Body of pancreas (tissue), 4 donors: ENCODE measurements around the gene COL1A2. TPM values are rescaled to one million over a fixed set of nuclear protein-coding genes. Genes with fewer than 3 reads are reported as not detected.

Experiments
- ATAC-seq: fragments of 150-250 bp; one replicate; pipeline ENCODE4 v1.9.1; 2016
- DNase-seq, 4 donors: peaks; one replicate each; pipeline ENCODE4 v3.0.0-alpha.2; 2019
- H3K27ac ChIP-seq, 4 donors: fragments of 200-600 bp; sonication (generic); 1 replicate in 3 of 4; 2 replicates in 1 of 4; pipeline versions ENCODE4 v1.5.1 to v1.6.1; 2016 to 2019; ENCODE audit warnings: mild to moderate bottlenecking in 1 of 4, mixed read lengths in 1 of 4, moderate library complexity in 1 of 4
- H3K27me3 ChIP-seq, 2 donors: fragments of 200-600 bp; sonication (generic); one replicate each; pipeline ENCODE4 v1.6.0; 2016; ENCODE audit warnings: mild to moderate bottlenecking in 1 of 2
- H3K36me3 ChIP-seq, 2 donors: fragments of 200-600 bp; sonication (generic); replicated peaks in 1 of 2; 2 replicates each; pipeline ENCODE4 v1.5.1; 2016; ENCODE audit warnings: low read depth in 2 of 2; ENCODE audit not compliant: insufficient read depth in 1 of 2
- H3K4me1 ChIP-seq: fragments of 200-600 bp; sonication (generic); one replicate; pipeline ENCODE4 v1.6.0; 2016
- H3K4me3 ChIP-seq, 2 donors: fragments of 200-600 bp; sonication (generic); 1 replicate in 1 of 2; 2 replicates in 1 of 2; pipeline ENCODE4 v1.5.1; 2016 to 2019
- H3K9me3 ChIP-seq, 3 donors: fragments of 200-600 bp; sonication (generic); 1 replicate in 2 of 3; 2 replicates in 1 of 3; pipeline ENCODE4 v1.5.1; 2016
- POLR2A ChIP-seq, 3 donors: fragments of 450-650 bp; IDR thresholded peaks; one replicate each; pipeline ENCODE4 v1.6.1; 2016; ENCODE audit warnings: antibody characterized with exemption in 3 of 3, mild to moderate bottlenecking in 2 of 3
- WGBS, 2 donors: methylation state at CpG; one replicate each; pipeline ENCODE4 v1.1.5; 2017; 5-methylcytosine and 5-hydroxymethylcytosine counted together
- intact Hi-C: fragments of 100-400 bp; cut with DNase I; formaldehyde crosslinking; loops from one replicate; pipeline ENCODE4 v1.15.1; 2023
- total RNA-seq, 2 donors: library from RNA; depleted of rRNA; stranded (reverse); fragments of >200 nt; gene quantifications; one replicate each; pipeline ENCODE4 v1.1.0, GENCODE V29; 2016
- TF ChIP-seq, protein P1 (sequence below), 7 experiments: fragments of 450-650 bp in 4 of 7; fragments of 200-600 bp in 3 of 7; sonication (generic) in 3 of 7; IDR thresholded peaks; one replicate each; pipeline ENCODE4 v1.5.1; 2016 to 2019; ENCODE audit warnings: antibody characterized with exemption in 7 of 7

COL1A2 gene
- total RNA-seq, 2 donors from 2014 or later: 54.0 to 107 TPM

DNA sequence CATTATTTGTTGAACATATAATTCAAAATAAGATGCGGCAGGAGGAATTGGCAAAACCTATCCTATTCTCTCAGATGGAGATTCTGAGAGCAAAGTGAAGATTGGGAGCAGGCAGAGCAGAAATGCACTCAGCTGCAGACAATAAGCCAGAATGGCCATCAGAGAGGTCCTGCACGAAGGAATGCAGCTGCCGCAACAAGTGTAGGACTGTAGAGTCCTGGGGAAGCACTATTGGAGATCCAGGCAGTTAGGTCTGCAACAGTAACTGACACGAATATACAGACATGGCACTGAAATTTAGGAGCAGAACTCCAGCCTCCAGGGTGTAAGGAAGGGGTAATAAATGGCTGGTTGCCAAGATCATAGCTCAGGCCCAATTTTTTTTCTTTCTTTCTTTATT lies 10.4 kb upstream of the COL1A2 start:
- H3K27me3 ChIP-seq: no peaks in the 10 kb centered on the region
- H3K9me3 ChIP-seq: no peaks in the 10 kb centered on the region
- DNase-seq (no peak), ATAC-seq (no peak)
- TF ChIP-seq, protein P1, sequence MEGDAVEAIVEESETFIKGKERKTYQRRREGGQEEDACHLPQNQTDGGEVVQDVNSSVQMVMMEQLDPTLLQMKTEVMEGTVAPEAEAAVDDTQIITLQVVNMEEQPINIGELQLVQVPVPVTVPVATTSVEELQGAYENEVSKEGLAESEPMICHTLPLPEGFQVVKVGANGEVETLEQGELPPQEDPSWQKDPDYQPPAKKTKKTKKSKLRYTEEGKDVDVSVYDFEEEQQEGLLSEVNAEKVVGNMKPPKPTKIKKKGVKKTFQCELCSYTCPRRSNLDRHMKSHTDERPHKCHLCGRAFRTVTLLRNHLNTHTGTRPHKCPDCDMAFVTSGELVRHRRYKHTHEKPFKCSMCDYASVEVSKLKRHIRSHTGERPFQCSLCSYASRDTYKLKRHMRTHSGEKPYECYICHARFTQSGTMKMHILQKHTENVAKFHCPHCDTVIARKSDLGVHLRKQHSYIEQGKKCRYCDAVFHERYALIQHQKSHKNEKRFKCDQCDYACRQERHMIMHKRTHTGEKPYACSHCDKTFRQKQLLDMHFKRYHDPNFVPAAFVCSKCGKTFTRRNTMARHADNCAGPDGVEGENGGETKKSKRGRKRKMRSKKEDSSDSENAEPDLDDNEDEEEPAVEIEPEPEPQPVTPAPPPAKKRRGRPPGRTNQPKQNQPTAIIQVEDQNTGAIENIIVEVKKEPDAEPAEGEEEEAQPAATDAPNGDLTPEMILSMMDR (IDR thresholded peaks at IDR 0.05): no peak
- no peak for TF ChIP-seq POLR2A (IDR thresholded peaks at IDR 0.05)
- no peak overlapping the region for H3K27ac ChIP-seq
- 81 to 89% methylated on average over 4 of the region's 4 CpGs for WGBS, 2 donors
- no peak overlapping the region for H3K4me3 ChIP-seq
- intact Hi-C loops: no loop called here
- H3K36me3 ChIP-seq: no peaks in the 10 kb centered on the region
- H3K4me1 ChIP-seq: no peaks in the 10 kb centered on the region

DNA sequence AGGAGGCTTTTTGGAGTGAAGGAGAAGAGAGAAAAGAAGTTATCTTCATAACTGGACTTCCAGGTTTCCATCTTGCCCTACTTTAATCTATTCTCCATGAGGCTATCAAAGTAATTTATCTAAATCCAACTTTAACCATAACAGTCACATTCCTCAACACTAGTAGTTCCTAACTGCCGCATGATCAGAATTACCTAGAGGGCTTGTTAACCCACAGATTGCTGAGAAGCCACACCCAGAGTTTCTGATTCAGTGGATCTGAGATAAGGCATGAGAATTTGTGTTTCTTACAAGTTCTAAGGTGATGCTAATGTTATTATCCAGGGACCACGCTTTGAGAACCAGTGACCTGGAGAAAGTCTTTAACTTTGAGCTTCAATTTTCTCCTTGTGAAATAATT lies 8.3 kb upstream of the COL1A2 start:
- no peak for ATAC-seq
- intact Hi-C loops: no loop called here
- Histone ChIP-seq H3K4me1 (no peaks in the 10 kb centered on the region), H3K9me3 (no peaks in the 10 kb centered on the region), H3K4me3 (no peak overlapping the region), H3K27ac (no peak overlapping the region), H3K27me3 (no peaks in the 10 kb centered on the region), H3K36me3 (no peaks in the 10 kb centered on the region)
- TF ChIP-seq POLR2A (IDR thresholded peaks at IDR 0.05): no peak
- TF ChIP-seq, protein P1 (IDR thresholded peaks at IDR 0.05): no peak
- 82 to 85% methylated on average over 2 of the region's 2 CpGs for WGBS, 2 donors
- no peak for DNase-seq

DNA sequence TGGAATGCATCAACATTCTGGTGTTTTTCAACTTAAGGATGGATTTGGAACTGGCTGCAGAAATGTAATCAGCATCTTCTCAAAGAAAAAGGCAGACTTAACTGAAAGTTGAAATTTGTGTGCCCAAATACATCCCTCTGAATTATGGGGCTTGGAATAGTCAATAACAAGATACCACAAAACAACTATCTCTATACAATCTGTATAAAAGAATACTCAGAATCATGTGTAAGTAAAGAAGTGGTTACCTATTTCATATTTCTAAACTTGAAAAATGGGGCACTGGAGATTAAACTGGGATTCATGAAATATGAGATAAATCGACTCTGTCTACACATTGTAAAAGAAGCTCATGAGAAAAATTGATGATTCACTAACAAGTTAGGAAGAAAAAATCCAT lies 6.2 kb upstream of the COL1A2 start:
- intact Hi-C loops: no loop called here
- peaks cover 0 to 1% of the 10 kb centered on the region in 2 donors for H3K27me3 ChIP-seq
- H3K27ac ChIP-seq: no peak overlapping the region
- no peaks in the 10 kb centered on the region for H3K4me1 ChIP-seq
- no peak overlapping the region for H3K4me3 ChIP-seq
- H3K9me3 ChIP-seq: no peaks in the 10 kb centered on the region
- H3K36me3 ChIP-seq: no peaks in the 10 kb centered on the region
- WGBS, 2 donors: 71 to 76% methylated on average over 1 of the region's 1 CpG
- no peak for ATAC-seq
- no peak for TF ChIP-seq POLR2A (IDR thresholded peaks at IDR 0.05)
- TF ChIP-seq, protein P1 (IDR thresholded peaks at IDR 0.05): no peak
- DNase-seq: no peak

DNA sequence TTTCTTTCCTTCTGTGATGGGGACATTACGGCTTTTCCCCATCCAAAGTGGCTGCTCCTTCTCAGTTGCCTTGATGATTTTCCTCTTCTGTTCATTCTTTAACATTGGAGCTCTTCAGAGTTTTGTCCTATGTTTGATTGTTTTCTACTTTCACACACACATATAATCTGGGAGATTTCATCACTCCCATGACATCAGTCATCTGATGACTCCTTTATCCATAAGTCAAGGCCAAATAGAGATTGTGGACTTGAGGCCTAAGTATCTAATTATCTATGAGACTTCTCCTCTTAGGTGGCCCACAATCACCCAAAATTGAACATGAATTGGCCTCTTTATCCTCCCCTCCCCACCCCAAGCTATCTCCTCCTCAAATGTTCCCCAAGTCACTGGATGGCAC lies 5.3 kb upstream of the COL1A2 start:
- no peak for DNase-seq
- 87 to 93% methylated on average over 1 of the region's 1 CpG for WGBS, 2 donors
- Histone ChIP-seq H3K9me3 (no peaks in the 10 kb centered on the region), H3K4me1 (peaks cover under 1% of the 10 kb centered on the region), H3K4me3 (no peak overlapping the region), H3K27me3 (peaks cover 0 to 5% of the 10 kb centered on the region in 2 donors), H3K27ac (no peak overlapping the region), H3K36me3 (no peaks in the 10 kb centered on the region)
- no peak for ATAC-seq
- intact Hi-C loops: no loop called here
- TF ChIP-seq, protein P1 (IDR thresholded peaks at IDR 0.05): no peak
- no peak for TF ChIP-seq POLR2A (IDR thresholded peaks at IDR 0.05)

DNA sequence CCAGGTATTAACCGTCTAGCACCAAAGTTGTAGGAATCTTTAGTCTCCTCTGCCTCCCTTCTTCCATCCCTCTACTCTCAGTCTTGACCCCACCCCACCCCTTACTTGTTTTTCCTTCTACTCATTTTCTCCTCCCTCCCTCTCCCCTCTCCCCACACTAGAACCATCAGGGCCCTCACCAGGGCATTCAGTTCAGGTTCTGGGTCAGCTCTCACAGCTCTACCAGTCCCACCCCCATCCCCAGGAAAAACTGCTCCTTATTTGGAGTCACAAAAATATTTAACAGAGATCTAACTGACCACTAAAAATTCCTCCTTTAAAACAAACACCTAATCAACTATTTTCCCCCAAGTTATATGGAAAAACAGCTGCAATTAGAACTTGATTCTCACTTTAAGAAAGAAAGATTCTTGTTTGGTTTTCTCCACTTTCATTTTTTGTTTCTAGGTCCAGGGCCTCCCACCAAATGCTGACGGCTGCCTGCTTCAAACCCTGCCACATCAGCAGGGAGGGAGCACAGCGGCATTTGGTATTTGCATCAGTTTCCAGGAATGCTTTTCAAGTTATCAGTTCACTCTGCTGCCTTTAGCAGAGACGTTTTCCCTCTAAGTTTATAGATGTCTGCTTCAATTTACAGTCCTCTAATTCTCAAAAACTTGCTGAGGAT lies 2.8 kb upstream of the COL1A2 start:
- Histone ChIP-seq H3K36me3 (no peaks in the 10 kb centered on the region), H3K27me3 (peaks cover 0 to 8% of the 10 kb centered on the region in 2 donors), H3K4me3 (no peak overlapping the region), H3K9me3 (no peaks in the 10 kb centered on the region), H3K4me1 (peaks cover 10% of the 10 kb centered on the region), H3K27ac (peak overlapping the region in 1 of 4 donors; percentile 24)
- TF ChIP-seq POLR2A (IDR thresholded peaks at IDR 0.05): no peak
- TF ChIP-seq, protein P1 (IDR thresholded peaks at IDR 0.05): no peak
- 62 to 65% methylated on average over 4 of the region's 4 CpGs for WGBS, 2 donors
- no peak for ATAC-seq
- intact Hi-C loops: loop anchor here (5.0 kb wide), 1 partner anchor 100 kb away; no protein-coding TSS in a partner anchor
- DNase-seq: peak in 1 of 4 donors; percentile 8
